IMR-90 (cell line): ENCODE data around the gene PEX16.

ENCODE experiments used
- FOS ChIP-seq: fragments of 150-350 bp; IDR thresholded peaks from 2 replicates; pipeline ENCODE4 v1.6.1; 2016; ENCODE audit warnings: low read depth, low read length
- POLR2A ChIP-seq: IDR thresholded peaks from 2 replicates; pipeline ENCODE4 v1.6.1; 2012; ENCODE audit warnings: mild to moderate bottlenecking, low read depth, low read length
- TF ChIP-seq, protein P1 (sequence below): conservative IDR thresholded peaks from 2 replicates; pipeline ENCODE4 v1.5.1; 2012; ENCODE audit warnings: mild to moderate bottlenecking, low read depth, low read length, improper control_type of control experiment

DNA sequence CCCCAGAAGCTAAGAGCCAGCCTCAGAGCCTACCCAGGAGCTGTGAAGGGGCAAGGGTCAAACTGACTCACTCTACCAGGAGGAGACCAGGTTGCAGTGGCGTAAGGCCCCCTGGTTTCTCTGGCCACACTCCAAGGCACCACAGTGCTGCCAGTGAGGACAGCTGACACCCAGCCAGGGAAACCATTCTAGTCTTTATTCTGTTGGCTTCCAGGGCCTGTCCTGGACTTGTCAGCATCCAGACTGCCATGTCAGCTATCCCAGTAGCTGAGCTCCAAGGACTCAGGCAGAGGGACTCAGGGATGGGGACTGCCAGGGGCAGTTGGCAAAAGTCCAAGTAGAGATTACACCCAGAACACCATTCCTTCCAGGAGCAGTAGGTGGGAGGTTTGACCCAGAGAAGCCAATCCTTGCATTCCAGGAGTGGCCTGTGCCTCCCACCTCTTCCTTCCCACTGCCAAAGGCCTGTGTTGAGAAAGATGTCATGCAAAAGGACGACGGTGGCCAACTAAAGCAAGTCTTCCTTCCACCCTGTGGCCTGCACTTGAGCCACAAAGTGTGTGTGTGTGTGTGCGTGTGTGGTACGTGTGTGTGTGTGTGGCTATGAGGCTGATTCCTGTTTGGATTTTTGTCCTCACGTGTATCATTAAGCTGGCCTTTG is 35.8 kb downstream of the PEX16 start:
- TF ChIP-seq, protein P1, sequence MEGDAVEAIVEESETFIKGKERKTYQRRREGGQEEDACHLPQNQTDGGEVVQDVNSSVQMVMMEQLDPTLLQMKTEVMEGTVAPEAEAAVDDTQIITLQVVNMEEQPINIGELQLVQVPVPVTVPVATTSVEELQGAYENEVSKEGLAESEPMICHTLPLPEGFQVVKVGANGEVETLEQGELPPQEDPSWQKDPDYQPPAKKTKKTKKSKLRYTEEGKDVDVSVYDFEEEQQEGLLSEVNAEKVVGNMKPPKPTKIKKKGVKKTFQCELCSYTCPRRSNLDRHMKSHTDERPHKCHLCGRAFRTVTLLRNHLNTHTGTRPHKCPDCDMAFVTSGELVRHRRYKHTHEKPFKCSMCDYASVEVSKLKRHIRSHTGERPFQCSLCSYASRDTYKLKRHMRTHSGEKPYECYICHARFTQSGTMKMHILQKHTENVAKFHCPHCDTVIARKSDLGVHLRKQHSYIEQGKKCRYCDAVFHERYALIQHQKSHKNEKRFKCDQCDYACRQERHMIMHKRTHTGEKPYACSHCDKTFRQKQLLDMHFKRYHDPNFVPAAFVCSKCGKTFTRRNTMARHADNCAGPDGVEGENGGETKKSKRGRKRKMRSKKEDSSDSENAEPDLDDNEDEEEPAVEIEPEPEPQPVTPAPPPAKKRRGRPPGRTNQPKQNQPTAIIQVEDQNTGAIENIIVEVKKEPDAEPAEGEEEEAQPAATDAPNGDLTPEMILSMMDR: no peak
- no peak for TF ChIP-seq FOS
- no peak for TF ChIP-seq POLR2A
